ENCODE results near the gene FBXW10B. TPM values are rescaled to one million over a fixed set of nuclear protein-coding genes. Genes with fewer than 3 reads are reported as not detected.
A peak's percentile ranks its signal among the peaks of the same experiment; 100 is the strongest.

The FBXW10B gene
- total RNA-seq, 1 experiment from 2014 or later: 1.2 TPM

DNA sequence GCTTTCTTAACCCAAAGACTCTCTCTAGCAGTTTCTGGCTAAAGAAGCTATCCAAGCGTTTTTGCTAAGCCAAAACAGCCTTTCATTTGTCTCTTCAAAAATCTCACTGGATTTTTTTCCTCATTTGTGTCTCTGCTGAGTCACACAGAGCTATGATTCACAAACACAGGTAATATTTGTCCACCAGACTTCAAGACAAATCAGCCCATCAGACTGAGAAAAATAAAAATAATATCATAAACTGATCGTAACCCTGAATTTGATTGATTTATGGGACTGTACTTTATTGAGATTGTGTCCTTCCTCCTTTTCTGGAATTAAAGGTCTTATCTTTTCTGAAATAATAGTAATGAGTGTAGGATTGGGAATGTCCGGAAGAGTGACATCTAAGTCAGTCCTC, 38.8 kb upstream of the FBXW10B start:
- Histone ChIP-seq H3K9me2 (ENCODE audit: insufficient read depth) (no peaks in the 10 kb centered on the region), H3K9me3 (ENCODE audit: control insufficient read depth in 1 of 2, insufficient read depth in 1 of 2, low read depth in 1 of 2, low read length in 2 of 2) (no peaks in the 10 kb centered on the region), H3K9ac (ENCODE audit: low read length) (peak overlapping the region; percentile 42), H2AFZ (ENCODE audit: low read depth, low read length, poor library complexity, severe bottlenecking) (no peak overlapping the region), H3K4me3 (replicated peaks in 1 of 2; ENCODE audit: low read depth in 1 of 2, low read length in 2 of 2) (peak overlapping the region in 1 of 2 experiments; percentile 24; a peak in 2 of 4 replicates), H3K79me2 (ENCODE audit: insufficient read depth, low read length) (no peaks in the 10 kb centered on the region), H3K27ac (ENCODE audit: low read depth, low read length) (peak overlapping the region; percentile 89; the same call in 1 of the 2 replicates), H3K4me1 (ENCODE audit: control insufficient read depth in 1 of 2, insufficient read depth in 2 of 2, low read length in 2 of 2) (peaks cover 56 to 79% of the 10 kb centered on the region in 2 experiments), H3K36me3 (ENCODE audit: control insufficient read depth in 1 of 2, insufficient read depth in 2 of 2, low read length in 2 of 2) (peaks cover 1 to 2% of the 10 kb centered on the region in 2 experiments; a peak in 2 of 4 replicates), H3K27me3 (ENCODE audit: insufficient read depth, low read length) (no peaks in the 10 kb centered on the region), H4K20me1 (ENCODE audit: insufficient read depth) (no peaks in the 10 kb centered on the region), H3K4me2 (ENCODE audit: low read length) (peak overlapping the region; percentile 64)
- CTCF ChIA-PET: no interaction called here
- RAD21 ChIA-PET (ENCODE audit: low non-redundant PET in 1 of 2, low total read pairs in 2 of 2, uncharacterized antibody in 2 of 2, unreplicated experiment in 2 of 2): no interaction called here
- TF ChIP-seq SP1 (IDR thresholded peaks at IDR 0.05; ENCODE audit: low read depth) (peak; percentile 14; the same call in 1 of the 2 replicates), FOSL1 (IDR thresholded peaks at IDR 0.05; ENCODE audit: low read depth) (peak; percentile 53; the same call in 1 of the 2 replicates), EZH2 (IDR thresholded peaks at IDR 0.05) (no peak)
- POLR2A ChIA-PET: no interaction called here
- no TSS peak for BruUV-seq (replicated peaks)
- no peak for DNase-seq (ENCODE audit: low read depth, low spot score)
- intact Hi-C loops (cut with micrococcal nuclease): no loop called here
- peak; percentile 41 for ATAC-seq

DNA sequence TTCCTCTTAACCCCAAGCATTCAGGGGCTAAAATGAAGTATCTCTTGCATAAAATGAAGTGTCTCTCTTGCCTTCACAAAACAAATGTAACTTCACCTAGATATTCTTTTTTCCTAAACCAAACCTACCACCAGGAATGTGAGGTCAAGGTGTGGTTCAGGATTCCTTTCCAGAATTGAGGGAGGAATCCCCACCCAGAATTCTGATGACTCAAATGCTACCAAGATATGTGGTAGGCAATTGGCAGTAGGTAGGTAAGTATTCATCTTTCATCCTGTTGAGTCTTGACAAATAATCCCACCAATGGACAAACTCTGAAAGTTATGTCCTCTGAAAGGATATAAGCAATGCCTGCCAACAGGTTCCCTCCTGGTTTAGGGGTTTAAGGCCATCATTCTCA, 38.4 kb upstream of the FBXW10B start:
- Histone ChIP-seq H3K4me1 (ENCODE audit: control insufficient read depth in 1 of 2, insufficient read depth in 2 of 2, low read length in 2 of 2) (peaks cover 56 to 79% of the 10 kb centered on the region in 2 experiments), H3K79me2 (ENCODE audit: insufficient read depth, low read length) (no peaks in the 10 kb centered on the region), H3K9me2 (ENCODE audit: insufficient read depth) (no peaks in the 10 kb centered on the region), H3K27me3 (ENCODE audit: insufficient read depth, low read length) (no peaks in the 10 kb centered on the region), H3K4me2 (ENCODE audit: low read length) (peak overlapping the region; percentile 64), H3K9ac (ENCODE audit: low read length) (peak overlapping the region; percentile 42), H3K27ac (ENCODE audit: low read depth, low read length) (peak overlapping the region; percentile 89; the same call in 1 of the 2 replicates), H3K9me3 (ENCODE audit: control insufficient read depth in 1 of 2, insufficient read depth in 1 of 2, low read depth in 1 of 2, low read length in 2 of 2) (no peaks in the 10 kb centered on the region), H3K36me3 (ENCODE audit: control insufficient read depth in 1 of 2, insufficient read depth in 2 of 2, low read length in 2 of 2) (peaks cover 0 to 2% of the 10 kb centered on the region in 2 experiments; a peak in 1 of 4 replicates), H2AFZ (ENCODE audit: low read depth, low read length, poor library complexity, severe bottlenecking) (no peak overlapping the region), H4K20me1 (ENCODE audit: insufficient read depth) (no peaks in the 10 kb centered on the region), H3K4me3 (replicated peaks in 1 of 2; ENCODE audit: low read depth in 1 of 2, low read length in 2 of 2) (peak overlapping the region in 1 of 2 experiments; percentile 24; a peak in 2 of 4 replicates)
- ChIA-PET POLR2A (no interaction called here), RAD21 (ENCODE audit: low non-redundant PET in 1 of 2, low total read pairs in 2 of 2, uncharacterized antibody in 2 of 2, unreplicated experiment in 2 of 2) (no interaction called here), CTCF (no interaction called here)
- ATAC-seq (peak; percentile 60), DNase-seq (ENCODE audit: low read depth, low spot score) (peak; percentile 57)
- peak; percentile 13; the same call in 1 of the 2 replicates for TF ChIP-seq JUND (IDR thresholded peaks at IDR 0.05)
- peak; percentile 55 for TF ChIP-seq SP1 (IDR thresholded peaks at IDR 0.05; ENCODE audit: low read depth)
- TF ChIP-seq, protein P1, sequence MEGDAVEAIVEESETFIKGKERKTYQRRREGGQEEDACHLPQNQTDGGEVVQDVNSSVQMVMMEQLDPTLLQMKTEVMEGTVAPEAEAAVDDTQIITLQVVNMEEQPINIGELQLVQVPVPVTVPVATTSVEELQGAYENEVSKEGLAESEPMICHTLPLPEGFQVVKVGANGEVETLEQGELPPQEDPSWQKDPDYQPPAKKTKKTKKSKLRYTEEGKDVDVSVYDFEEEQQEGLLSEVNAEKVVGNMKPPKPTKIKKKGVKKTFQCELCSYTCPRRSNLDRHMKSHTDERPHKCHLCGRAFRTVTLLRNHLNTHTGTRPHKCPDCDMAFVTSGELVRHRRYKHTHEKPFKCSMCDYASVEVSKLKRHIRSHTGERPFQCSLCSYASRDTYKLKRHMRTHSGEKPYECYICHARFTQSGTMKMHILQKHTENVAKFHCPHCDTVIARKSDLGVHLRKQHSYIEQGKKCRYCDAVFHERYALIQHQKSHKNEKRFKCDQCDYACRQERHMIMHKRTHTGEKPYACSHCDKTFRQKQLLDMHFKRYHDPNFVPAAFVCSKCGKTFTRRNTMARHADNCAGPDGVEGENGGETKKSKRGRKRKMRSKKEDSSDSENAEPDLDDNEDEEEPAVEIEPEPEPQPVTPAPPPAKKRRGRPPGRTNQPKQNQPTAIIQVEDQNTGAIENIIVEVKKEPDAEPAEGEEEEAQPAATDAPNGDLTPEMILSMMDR (IDR thresholded peaks at IDR 0.05 in 2 of 3, conservative IDR thresholded peaks at IDR 0.05 in 1 of 3; ENCODE audit: borderline replicate concordance in 1 of 3, insufficient read depth in 1 of 3, low read depth in 2 of 3, low read length in 2 of 3): no peak
- TF ChIP-seq FOSL1 (IDR thresholded peaks at IDR 0.05; ENCODE audit: low read depth): 0 out of 2 replicates have a peak, but pooled peaks have one; percentile 19
- no peak for TF ChIP-seq YY1 (IDR thresholded peaks at IDR 0.05; ENCODE audit: extremely low read depth, insufficient replicate concordance, low read depth, low read length)
- intact Hi-C loops (cut with micrococcal nuclease): no loop called here
- BruUV-seq (replicated peaks): no TSS peak
